HG03064 (cell line): Measurements from ENCODE around the gene HMSD.
"Not testable (repeated sequence)": the region's sequence is repeated elsewhere in the genome, so short reads cannot be mapped to it uniquely, and the experiment has no call there.

Experiments used
- ATAC-seq: cut with Tn5 transposase; IDR thresholded peaks from one replicate; pipeline ENCODE4 v1.9.1; 2021; ENCODE audit warnings: low read depth; ENCODE audit not compliant: unreplicated experiment

The HMSD gene, protein sequence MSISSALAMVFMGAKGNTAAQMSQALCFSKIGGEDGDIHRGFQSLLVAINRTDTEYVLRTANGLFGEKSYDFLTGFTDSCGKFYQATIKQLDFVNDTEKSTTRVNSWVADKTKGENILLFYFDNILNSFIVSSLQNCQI

DNA sequence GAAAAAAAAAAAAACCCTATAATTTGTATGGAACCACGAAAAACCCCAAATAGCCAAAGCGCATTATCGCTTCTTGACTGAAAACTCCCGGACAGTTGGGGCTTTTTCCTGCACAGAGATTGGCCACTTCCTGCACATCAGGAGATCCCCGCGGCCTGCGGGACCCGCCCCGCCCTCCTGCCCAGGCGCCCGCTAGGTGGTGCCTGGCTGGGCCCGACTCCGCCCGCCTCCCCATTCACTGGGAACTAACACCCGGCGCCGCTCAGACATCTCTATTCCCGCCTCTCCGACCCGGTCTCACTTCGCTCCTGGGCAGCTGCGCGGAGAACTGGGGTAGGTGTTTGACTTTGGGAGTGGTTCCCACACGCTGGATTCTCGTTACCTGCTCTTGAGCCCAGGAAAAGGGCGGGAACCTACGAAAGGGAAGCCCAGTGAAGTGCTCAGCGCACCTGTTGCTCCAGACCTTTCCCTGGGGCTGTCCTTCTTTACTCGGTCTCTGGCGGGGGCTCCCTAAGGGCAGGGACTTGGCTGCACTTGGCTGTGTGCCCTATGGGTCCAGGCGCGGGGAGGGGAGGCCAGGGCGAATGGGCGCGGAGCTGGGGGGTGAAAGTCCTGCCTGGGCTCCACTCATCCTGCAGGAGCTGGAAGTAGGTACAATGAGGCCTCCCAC, at the start of gene HMSD:
HMSD (plus strand) TSS at position 234 of the 670 bp plus-strand sequence. CDS start 4,155 bp downstream, outside the sequence.
- peak; percentile 92 for ATAC-seq

DNA sequence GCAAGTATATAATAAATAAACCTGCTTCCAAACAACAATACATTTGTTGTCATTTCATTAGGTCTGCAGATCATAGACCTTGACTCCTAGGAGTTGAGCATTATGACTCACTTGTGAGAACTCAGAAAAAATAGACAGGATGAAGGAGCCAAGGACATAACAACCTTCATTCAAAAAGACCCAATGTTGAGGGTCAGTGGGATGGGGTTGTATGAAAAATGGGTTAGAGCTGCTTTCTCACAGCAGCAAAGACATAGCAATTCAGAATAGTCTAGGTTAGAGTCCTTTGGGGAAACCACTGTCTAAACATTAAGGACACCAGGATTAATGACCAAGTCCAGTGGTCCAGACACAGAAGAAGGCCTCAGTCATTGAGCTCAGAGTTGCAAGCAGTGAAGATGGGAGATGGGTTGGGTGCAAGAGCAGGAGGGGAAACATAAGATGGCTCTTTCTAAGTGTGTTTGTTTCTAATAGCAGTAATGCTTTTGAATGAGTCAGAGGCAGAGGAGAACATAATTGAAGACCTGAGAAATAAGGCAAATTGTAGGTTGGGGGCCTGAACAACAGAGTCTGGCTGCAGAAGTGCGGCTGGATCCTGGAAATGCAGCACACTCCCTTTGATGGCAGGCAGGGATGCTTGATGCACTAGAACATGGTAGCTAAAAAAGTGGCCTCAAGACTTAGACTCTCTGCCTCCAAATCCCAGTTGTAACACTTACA, 45.1 kb upstream of the HMSD start:
- no peak for ATAC-seq

DNA sequence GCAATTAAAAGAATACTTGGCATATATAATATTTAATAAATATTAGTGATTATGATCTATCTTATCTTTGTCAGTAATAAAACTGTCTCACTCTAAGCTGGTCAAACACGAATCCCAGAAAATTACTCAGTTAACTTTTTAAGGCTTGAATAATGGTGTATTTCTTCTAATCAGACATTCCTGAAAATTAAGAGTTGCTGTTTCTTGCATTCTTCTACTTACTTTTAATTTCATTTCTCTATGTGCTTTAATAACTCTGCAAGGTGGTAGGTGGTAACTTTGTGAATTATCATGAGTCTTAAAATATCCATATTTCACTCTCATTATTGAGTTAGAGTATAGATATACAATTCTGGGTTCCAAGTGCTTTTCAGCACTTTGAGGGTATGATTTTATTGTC, 44.4 kb upstream of the HMSD start:
- no peak for ATAC-seq

DNA sequence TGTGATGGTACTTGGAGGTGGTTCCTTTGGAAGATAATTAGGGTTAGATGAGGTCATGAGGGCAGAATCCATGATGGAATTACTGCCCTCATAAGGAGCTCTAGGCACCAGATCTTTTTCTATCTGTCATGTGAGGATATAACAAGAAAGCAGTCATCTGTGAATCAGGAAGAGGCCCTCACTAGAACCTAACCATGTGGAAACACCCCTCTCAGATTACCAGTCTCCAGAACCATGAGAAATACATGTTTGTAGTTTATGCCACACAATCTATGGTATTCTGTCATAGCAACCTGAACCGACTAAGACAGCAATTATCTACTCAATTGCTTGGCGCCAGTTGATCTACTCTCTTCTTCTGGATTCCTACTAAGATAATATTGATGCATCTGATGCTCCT, 43.7 kb upstream of the HMSD start:
- ATAC-seq = no peak

DNA sequence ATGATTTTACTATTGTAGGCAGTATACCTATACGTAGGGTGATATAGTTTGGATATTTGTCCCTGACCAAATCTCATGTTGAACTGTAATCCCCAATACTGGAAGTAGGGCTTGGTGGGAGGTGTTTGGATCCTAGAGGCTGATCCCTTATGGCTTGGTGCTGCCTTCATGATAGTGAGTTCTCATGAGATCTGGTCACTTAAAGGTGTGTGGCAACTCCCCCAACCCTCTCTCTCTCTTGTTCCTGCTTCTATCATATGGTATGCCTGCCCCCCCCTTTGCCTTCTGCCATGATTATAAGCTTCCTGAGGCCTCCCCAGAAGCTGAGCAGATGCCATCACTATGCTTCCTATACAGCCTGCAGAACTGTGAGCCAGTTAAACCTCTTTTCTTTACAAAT, 43.0 kb upstream of the HMSD start:
- no peak for ATAC-seq

DNA sequence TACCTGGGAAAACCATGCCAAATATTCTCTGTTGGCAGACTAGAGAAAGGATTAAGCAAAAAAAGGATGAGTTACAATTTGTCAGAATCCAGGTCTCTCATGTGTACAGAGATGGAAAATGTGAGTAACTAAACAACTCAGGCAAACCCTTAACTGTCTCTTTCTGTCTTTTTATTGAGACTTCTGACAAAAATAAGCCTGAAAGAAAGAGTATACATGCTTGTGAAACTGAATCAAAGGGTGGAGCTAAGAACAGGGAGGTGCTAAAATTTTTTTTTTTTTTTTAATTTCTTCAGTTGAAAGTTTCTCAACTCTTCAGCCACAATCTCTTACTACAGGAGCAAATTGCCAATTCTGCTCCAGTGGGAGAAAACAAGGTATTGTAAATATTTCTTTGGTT, 41.4 kb upstream of the HMSD start, which contains the start of gene SERPINB10:
SERPINB10 (plus strand) TSS at position 295 of the 400 bp plus-strand sequence. CDS start 7,553 bp downstream, outside the sequence.
- peak; percentile 59 for ATAC-seq

DNA sequence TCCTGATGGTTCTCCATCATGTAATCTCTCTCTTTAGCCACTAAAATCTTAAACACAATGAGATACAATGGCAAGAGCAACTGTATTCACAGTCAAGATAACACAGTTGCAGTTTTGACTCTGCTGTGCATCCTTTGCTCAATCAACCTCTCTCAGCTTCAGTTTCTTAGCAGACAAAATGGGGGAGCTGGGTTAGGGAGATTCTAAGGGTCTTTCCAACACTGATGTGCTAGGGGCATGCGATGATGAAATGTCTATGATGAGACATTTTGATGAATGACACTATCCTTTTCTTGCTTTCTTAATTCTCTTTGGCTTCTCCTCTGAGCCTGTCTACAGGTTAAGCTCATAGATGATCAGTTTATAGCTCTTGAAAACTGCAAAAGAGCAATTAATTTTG, 40.2 kb upstream of the HMSD start:
- no peak for ATAC-seq

DNA sequence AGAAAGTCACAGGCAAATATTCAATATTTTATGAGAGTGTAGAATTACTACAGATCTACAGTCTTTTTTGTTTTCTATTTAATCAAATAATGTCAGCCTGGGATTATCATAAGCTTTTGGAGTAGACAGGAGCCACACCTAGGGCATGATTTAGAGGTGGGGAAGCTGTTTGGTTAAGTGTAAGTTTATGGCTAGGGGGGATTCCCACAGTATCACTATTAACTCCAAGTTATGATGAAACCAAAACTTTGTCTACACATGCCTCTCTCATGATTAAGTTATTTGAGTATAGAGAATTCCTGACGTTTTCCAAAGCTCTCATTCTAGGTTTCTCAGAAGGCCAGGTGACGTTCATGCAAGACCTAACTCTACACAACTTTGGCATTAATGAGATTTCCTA, 39.2 kb upstream of the HMSD start:
- ATAC-seq = peak; percentile 64

DNA sequence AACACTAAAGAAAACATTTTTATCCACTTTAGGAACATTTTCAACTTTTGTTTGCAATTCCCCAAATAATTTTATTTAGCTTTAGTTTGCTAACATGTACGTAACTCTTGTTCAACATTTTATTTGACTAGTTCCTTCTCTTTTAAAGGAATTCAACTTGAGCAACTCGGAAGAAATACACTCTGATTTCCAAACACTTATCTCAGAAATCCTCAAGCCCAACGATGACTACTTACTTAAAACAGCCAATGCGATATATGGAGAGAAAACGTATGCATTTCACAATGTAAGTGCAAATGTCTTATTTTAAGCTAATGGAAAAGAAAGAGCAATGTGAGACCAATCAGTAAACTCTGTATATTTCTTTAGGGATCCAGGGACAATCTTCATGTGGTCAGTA, 31.3 kb upstream of the HMSD start:
- ATAC-seq = no peak

DNA sequence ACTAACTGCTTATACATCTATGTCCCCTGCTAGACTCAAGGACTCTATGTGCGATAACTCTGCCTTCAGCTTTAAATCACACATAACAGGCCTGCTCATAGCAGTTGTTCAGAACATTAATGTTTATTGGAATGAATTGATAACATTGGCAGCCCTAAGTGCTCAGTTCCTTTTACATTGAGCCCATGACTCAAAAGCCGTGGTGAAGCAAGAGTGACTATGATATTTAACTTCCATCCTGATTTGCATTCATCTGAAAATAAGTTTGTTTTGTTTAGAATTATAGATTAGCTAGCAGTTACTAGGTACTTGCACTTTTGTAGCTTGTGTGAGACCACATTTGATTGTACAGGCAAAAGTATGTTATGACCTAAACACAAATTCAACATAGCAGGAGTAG, 27.1 kb upstream of the HMSD start:
- ATAC-seq = no peak

DNA sequence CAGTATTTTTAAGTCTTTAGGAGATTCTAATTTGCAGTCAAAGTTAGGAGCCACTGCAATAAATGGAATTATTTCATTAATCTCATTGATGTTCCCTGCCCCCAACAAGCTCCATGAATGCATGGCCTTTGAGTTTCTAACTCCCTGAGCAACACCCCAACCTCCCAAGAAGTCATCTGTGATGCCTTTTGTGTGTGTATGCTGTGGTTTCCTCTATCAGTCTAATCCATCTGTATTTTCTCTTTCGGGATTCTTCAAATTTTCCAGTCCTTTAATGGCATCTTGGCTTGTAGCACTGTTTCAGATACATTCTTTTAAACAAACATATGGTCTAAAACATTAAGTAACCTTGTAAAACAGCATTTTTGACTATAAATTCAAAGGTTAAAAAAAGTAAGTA, 24.6 kb upstream of the HMSD start:
- no peak for ATAC-seq

DNA sequence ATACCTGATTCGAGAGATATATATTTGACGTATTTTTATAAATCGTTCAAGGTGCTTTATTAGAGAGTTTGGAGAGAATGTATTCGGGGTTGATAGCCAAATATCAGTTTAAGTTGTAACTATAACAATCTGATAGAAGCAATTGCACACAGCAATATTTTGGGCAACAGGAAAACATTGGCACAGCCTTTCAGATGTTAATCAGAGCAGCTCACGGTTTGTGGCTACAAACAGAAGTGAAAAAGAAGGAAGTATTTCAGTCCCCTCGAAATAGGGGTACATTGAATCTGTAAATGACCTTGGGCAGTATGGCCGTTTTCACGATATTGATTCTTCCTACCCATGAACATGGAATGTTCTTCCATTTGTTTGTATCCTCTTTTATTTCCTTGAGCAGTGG, 20.8 kb upstream of the HMSD start:
- no peak for ATAC-seq

DNA sequence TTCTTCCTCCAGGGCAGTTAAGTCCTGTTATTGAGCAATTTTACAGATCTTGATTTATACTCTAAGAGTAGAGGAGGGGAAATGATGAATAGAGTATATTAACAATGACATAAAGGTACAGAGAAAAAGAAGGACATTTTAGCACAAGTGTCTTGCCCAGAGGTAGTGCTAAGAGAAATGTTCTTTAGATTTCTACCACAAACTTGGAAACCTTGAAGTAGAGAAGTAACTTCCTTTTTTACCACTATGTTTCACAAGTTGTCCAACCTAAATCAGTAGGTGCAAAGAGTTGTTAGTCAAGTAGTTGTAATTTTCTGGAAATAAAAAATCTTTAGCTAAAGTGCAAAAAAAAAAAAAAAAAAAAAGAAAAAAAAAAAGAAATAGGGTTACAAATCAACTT, 19.7 kb upstream of the HMSD start:
- not testable (repeated sequence) for ATAC-seq

DNA sequence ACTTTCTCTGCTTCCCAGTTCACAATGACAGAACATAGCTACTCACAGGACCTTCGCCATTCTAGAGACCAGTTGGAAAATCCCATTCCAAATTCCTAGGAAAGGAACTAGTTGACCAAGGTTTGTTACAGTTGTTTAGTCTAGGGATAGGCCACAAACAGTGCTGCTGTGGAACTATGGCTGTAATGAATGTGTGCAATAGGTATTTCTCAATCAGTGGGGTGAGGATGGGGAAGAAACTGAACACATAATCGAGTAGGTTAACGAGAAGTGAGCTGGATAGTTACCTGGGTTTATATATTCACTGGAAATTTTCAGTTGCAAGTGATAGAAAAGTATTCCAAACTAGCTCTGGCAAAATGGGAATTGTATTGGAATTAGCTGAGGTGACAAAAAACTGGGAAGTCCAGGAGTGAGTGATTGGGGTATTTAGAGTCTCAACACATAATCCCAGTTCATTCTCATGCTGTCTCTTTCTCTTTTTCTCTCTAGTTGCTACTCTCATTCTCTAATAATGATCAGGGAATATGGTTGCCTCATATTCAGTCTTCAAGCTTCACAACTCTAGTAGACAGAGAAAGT, 18.2 kb upstream of the HMSD start:
- no peak for ATAC-seq

DNA sequence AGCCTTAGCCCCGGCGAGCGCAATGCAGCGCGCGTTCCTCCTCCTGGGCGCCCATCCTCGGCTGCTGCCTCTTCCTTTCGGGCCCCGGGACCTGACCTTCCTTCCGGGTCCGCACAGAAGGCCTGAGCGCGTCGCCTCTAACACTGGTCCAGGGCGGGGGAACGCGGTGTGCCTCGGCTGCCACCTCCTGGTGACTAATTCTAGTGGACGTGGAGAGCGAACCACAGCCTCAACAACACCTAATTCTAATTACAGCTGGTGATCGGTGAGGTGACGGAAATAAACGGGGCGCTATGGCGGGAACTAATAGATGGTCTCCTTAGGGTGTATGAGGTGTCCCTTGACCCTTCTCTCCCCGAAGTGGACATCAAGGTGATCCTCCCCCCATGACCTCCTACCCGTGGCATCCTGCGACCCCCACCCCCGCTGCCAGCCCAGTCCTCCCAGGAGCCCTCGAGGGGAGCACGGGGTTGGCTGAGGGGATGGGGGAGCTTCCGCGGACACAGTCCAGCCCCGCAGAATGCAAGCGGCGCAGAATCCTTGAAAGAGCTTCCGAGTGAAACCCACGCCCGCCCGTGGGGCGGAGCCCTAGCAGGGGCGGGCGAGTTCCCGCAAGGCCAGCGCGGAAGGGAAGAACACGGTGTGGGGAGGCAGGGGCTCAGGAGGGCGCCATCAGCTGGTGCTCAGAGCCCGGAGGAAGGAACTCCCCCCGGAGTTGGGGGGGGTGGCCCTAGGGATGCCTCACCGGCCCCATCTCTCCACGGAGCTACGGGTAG, 12.8 kb upstream of the HMSD start:
- peak; percentile 98 for ATAC-seq

DNA sequence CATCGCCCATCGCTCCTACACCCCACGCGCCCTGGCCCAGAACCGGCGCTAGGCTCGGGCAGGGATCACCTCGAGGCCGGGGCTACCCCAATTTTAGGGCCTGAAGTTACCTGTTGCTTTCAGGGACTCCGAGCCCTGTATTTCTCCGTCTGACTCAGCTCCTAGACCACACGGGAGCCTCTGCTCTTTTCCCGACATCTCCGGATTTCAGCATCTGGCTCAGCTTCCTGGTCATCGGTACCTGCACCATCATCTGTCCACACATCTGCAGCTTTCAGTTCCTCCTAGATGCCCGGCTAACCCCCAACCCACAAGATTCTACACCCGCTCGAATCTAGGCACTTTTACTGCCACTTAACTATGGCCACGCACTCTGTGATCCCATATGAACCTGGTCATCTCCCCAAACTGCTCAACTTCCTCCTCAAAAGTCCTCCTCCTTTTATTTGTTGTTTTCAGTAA, 12.1 kb upstream of the HMSD start:
- peak; percentile 13 for ATAC-seq

DNA sequence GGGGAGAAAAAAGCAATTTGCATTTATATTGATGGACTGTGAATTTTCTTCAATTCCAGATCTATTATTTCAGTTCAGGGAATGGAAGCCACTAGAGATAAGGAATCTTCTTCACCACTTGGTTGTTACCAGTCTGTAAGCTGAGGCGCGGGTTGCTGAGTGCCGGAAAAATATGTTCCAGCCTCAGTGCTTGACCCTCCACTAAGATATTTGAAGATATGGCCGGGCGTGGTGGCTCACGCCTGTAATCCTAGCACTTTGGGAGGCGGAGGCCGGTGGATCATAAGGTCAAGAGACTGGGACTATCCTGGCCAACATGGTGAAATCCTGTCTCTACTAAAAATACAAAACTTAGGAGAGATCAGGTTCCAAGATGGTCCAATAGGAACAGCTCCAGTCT, 9.1 kb upstream of the HMSD start:
- ATAC-seq = no peak

DNA sequence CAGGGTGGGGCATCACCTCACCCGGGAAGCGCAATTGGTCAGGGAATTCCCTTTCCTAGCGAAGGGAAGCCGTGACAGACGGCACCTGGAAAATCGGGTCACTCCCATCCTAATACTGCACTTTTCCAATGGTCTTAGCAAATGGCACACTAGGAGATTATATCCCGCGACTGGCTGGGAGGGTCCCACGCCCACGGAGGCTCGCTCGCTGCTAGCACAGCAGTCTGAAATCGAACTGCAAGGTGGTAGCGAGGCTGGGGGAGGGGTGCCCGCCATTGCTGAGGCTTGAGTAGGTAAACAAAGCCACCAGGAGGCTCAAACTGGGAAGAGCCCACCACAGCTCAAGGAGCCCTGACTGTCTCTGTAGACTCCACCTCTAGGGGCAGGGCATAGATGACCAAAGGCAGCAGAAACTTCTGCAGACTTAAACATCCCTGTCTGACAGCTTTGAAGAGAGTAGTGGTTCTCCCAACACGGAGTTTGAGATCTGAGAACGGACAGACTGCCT, 8.5 kb upstream of the HMSD start:
- not testable (repeated sequence) for ATAC-seq

DNA sequence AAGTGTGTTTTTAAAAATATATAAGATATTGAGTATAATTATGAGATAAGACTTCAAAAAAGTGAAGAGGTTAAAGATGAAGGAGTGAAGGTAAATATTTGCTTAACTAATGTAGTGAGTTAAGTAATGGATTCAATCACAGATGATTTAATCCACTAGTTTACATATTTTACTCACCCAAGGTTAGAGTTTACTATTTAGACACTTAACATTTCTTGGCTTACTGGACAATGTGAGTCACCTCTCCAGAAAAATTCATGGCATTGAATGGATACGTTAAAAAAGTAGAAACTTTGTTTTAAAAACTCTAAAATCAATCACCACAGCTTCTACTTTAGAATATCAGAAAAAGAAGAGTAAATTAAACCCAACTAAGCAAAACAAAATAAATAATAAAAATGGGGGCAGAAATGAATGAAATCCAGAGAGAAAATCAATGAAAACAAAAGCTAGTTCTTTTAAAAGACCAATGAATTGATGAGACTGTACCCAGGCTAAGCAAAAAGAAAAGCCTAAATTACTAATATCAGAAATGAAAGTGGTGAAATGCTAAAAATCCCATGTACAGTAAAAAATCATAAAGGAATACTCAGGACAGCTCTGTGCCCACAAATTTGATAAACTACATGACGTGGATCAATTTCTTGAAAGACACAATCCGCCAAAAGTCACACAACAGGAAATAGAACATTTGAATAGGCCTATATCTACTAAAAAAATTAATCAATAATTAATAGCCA, 1.9 kb upstream of the HMSD start:
- ATAC-seq = no peak

DNA sequence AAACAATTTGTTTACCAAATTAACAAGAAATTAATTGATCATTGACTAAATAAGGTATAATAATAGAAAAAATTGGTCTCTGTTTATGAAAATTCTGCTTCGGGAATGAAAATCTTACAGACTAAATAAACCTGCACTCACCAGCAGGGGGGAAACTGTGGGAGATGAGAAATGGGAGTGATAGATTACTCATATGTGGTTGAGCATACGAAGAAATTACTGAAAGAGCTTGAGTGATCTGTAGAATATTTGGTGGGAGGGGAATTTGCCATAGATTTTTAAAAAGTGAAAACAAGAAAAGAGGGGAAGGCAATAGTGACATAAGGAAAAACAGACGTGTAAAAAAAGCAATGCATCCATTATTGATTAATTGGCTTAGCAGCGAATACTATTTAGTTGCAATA, 2.2 kb downstream of the HMSD start:
- peak; percentile 43 for ATAC-seq
